Hippocampal formation (tissue), 2 donors: ENCODE results near the gene MYDGF.
"Not testable (repeated sequence)": the region's sequence is repeated elsewhere in the genome, so short reads cannot be mapped to it uniquely, and the experiment has no call there.

Experiments
- DNase-seq, 2 donors: peaks; one replicate each; lab custom pipeline; 2025; lab: John Stamatoyannopoulos, UW

Gene MYDGF

DNA sequence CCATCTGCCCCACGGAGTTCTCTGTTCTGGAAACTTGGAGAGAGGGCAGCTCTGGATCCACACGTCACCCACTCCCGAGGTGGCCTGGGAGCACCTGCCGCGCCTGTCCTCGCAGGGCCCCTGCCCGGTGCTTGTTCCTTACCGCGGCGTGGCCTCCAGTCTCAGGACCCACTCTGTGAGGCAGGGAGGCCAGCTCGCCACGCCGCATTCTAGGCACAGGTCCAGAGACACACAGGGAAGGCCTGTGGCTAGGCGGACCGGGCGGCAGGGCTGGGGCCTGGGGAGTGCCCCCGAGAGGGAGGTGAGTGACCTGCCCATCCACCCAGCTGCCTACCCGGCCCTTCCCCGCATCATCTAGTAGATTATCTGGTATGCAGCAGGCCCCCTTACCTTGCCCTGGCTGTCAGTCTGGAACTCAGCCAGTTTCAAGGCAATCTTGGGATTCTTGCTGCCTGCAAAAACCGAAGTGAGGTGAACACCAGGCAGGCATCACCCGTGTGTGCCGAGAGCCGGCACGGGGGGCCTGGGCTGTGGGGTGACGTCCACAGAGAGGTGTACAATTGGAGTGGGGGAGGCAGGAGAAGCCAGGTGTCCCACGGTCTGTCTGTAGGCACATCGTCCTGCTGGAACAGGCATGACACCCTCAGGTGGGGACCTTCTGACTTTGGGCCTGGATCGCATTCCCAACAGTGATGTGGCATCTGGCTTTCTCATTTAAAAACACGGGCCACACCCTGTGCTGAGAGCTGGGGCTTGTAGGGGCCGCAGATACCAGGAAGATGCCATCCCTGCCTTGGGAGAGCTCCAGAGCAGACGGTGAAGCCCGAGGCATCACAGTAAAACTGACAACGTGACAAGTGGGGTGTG, 29.9 kb upstream of the MYDGF start:
- DNase-seq, result no peak

DNA sequence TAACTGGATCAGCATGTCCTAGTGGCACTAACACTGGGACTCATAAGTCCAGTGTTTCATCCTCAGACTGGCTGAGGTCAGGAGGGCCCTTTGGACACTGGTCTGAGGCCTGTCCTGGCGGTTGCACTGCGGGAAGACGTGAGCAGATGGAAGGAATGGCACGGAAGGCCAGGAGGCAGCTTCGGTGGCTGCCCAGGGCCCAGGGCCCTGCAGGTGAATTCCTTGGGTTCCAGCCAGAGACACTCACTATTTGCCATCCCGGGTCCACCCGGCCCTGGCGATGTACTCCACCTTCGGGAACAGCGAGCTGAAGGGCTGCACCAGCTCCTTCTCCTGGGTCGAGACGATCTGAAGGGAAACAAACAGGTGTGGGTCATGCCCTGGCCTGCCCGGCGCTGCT, 27.2 kb upstream of the MYDGF start:
- DNase-seq, result no peak

DNA sequence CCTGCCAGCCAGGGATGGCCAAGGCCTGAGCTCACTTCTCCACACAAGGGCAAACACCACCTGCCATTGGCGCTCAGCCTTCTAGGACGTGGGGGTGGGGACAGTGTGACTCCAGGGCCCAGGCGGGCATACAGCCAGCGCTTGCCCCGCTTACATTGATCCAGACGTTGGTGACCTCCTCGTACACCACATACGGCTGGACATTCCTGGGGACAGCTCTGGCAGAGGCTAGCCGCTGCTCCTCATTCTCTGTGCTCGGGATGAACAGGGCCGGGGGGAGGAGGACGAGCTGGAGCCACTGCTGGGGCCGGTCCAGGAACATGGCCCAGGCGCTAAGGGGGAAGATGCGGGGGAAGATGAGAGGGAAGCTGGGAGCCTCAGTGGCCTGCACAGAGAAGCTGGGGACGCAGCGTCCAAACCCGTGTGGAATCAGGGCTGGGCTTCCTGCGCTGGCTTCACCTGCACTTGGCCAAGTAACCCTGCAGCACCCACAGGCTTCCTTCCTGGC, 25.1 kb upstream of the MYDGF start:
- DNase-seq, result peak in 1 of 2 donors; percentile 21

DNA sequence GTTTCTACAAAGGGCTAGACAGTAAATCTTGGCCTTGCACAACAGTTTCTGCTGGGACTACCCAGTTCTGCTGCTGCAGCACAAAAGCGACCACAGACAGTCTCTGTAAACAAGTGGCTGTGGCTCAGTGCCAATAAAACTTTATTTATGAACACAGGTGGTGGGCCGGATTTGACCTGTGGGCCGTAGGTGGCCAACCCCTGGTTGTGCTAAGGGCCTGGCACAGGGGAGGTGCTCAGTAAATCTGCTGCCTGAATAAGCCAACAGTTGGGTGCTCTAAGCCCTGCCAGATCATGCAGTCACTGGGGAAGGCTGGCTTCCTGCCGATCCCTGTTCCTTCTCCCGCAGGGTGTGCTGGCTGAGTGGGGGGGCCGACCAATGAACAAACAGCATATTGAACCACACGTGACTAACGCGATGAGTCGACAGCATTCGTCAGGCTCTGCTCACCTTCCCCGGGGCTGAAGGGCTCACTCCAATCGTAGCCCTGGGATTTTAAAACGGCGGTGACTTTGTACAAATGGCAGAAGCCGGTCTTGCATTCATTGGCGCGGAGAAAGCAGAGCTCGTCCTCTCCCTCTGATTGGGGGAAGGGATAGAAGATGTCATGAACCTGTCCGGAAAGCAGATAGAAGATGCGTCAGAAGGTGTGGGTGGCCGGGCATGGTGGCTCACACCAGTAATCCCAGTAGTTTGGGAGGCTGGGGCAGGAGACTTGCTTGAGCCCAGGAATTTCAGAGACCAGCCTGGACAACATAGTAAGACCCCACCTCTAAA, 24.3 kb upstream of the MYDGF start:
- DNase-seq, result peak; percentile 36 to 77

DNA sequence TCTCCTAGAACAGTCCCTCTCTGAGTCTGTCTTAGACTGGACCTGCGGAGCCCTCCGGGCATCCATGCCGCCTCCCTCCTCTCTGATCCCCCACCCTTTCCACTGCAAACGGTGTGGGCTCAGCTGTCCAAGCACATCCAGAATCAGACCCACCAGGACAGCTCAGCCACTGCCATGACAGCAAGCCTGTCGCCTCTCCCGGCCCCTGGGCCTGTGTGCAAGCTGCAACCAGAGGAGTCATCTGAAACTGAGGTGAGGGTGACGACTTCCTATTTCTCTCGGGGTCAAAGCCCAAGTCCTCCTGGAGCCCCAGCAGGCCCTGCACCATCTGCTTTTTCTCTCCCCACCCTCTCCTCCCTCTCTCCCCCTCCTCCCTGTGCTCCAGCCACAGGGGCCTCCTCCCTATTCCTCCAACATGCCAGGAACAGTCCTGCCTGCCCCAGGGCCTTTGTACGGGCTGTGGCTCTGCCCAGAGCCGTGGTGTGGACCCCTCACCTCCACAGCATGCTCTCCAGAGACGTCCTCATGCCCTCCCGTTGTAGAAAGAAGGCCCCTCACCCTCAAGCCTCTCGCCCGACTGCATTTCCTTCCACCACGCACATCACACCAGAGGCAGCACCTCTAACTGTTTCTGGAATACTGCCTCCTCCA, 23.5 kb upstream of the MYDGF start:
- DNase-seq, result no peak

DNA sequence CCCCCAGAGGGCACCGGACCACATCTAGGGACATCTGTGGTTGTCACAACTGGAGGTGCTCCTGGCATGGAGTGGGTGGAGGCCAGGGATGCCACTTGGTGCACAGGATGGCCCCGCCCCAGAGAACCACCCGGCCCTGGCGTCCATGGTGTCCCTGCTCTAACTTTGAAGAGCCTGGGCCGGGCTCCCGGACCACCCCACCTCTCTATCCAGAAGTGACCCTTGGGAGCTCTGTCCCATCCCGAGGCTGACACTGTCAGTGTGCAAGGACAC, 22.9 kb upstream of the MYDGF start:
- no peak for DNase-seq

DNA sequence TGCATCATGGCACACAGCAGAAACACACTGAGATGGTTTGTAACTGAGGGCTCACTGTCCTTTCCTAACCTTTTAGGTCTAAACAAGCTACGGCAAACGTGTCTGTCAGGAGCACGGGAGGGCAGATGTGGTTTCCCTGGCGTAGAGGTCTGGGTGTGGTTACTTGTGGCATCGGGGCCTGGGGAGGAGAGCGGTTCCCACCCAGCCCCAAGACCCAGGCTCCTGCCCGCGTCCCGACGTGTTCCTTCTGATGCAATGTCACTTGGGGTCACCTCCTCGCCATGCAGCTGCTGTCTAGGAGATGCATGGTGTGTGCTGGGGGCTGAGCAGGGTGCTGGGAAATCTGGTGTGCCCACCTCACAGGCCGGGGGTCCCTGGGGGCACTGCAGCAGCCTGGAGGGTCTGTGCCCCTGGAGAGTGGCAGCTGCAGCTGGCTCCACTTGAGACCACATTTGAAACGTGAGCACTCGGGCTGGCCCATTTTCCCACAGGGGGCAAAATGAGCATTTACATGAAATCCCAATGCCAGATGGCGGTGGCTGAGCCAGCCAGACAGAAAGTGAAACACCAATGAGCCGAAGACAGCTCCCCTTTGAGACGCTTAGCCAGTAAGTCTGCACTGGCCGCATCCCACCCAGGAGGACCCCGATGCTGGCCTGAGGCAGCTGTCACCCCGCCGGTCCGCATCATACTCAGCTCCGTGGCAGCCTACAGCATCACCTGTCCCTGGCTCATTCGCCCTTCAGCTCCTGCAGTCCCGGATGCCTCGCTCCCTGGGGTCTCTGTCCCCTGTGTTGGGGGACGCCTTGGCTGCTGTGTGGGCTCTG, 22.3 kb upstream of the MYDGF start:
- no peak for DNase-seq

DNA sequence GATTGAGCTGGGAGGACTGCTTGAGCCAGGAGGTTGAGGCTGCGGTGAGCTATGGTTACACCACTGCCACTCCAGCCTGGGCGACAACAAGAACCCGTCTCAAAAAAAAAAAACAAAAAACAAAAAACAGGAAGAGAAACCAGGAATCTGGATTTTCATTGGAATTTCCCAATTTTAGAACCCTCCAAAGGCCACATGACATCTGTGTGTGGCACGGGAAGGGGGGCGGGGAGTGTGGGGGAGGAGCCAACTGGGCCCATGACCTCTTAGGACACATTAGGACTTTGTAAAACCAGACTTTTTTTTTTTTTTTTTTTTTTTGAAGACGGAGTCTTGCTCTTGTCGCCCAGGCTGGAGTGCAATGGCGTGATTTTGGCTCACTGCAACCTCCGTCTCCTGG, 21.2 kb upstream of the MYDGF start:
- DNase-seq, result no peak

DNA sequence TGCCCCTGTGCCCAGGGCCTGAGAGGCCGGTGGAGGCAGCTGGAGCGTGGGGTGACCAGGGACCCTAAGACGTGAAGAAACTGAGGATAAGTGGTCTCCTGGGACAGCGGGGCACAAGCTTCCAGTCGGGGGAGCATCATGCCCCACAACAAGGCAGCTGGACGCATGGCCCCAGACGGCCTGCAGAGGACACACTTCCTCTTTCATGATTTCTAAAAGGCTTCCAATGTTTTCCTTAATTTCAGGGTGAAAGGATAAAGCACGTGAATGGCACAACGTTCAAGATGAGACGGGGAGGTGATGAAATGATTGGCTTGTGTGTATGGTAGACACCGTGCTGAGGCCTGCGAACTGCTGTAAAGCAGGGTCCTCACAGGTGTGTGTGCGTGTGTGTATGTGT, 20.2 kb upstream of the MYDGF start:
- no peak for DNase-seq

DNA sequence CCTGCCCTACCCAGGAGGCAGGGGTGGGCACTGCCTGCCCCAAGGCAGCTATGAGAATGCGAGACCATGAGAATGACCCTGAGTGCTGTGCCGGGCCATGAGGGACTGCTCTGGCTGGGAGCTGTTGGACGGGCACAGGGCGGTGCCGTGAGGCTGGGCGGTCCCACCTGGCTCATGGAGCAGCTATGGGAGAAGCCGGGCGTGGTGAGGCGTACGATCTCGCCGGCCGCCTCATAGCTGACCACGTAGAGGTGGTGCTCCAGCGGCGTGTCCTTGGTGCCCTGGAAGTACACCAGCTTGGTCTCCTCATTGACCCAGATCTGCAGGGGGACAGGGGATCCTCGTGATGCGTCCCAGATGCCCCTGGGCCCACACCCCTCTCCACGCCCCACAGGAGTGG, 19.3 kb upstream of the MYDGF start:
- DNase-seq, result no peak

DNA sequence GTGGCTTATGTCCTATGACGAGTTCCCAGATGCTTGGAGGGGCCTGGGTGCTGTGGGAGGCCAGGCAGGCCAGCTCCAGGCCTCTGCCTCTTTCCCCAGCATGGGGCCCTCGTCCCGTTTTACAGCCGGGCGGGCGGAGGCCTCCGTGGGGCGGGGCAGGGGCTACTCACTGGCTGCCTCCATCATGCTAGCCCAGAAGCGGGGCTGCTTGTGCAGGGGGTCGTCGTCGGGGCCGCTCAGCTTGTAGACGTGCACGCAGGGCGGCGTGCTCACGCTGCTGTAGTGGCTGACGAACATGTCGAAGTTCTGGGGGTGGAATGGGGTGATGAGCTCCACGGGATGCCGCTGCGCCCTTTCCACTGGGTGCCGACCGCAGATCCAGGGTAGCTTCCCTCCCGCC, 18.4 kb upstream of the MYDGF start:
- DNase-seq, result no peak

DNA sequence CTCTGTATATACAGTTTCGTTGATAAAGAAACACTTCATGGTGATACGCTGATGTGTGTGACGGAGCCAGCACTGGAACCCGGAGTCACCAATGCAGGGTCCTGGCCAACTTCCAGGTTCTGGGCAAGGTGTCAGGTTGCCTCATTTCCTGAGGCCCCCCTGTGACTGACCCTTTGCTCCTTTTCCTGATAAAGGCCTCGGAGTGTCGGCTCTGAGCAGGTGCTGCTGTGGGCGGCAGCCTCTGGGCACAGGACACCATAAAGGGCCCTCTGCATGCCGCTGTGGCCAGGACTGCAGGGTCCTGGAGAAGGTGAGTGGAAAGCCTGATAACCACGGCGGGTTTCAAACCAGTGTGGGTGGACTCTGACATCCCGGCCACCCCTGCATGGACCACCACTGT, 17.3 kb upstream of the MYDGF start:
- DNase-seq, result no peak

DNA sequence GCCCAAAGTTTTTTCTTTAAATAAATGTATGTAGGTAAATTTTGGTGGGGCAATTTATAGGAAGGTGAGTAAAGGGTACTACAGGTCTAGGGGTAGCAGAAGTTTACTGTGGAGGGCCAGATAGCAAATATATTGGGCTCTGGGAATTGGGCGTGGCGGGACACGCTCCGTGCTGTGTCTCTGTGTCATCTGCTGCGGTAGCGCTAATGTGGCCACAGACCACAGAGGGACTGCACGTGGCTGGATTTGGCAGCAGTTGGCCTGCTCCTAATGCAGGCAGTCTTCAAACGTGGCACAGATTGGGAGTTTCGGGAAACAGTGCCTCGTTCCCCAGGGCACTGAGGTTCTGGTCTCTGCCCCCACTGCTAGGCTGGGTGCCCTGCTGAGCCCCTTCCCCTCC, 16.6 kb upstream of the MYDGF start:
- DNase-seq, result no peak

DNA sequence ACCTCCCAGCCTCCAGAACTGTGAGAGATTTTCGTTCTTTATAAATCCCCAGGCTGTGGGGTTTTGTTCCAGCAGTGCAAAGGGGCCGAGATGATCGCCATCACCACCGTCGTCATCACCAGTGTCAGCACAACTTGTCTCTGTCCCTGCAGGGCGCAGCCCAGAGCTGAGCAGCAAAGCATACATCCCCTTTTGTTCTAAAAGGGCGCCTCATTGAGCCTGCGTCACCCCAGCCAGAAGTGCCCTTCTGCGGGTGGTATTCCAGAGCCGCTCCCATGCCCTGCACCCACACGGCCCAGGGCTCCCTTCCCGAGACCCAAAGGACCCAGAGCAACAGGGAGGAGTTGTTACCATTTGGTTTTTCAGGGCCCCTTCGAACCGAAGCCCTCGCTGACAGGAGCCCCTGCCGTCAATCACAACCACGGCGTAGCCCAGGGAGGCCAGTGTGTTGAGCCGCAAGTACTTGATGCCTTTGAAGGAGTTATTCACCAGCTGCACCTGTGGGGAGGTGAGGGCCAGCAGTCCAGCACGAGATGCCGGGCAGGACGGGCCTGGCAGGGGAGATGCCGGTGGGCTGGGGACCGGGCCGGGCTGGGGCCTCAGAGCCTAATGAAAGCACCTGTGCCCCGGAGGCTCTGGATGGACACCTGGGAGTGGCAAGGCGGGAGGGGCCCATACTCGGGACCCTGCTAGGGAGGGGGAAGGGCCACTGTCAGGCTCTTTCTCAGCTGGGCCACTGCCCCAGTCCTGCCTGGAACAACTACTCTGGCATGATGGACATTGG, 14.4 kb upstream of the MYDGF start:
- peak in 1 of 2 donors; percentile 10 for DNase-seq

DNA sequence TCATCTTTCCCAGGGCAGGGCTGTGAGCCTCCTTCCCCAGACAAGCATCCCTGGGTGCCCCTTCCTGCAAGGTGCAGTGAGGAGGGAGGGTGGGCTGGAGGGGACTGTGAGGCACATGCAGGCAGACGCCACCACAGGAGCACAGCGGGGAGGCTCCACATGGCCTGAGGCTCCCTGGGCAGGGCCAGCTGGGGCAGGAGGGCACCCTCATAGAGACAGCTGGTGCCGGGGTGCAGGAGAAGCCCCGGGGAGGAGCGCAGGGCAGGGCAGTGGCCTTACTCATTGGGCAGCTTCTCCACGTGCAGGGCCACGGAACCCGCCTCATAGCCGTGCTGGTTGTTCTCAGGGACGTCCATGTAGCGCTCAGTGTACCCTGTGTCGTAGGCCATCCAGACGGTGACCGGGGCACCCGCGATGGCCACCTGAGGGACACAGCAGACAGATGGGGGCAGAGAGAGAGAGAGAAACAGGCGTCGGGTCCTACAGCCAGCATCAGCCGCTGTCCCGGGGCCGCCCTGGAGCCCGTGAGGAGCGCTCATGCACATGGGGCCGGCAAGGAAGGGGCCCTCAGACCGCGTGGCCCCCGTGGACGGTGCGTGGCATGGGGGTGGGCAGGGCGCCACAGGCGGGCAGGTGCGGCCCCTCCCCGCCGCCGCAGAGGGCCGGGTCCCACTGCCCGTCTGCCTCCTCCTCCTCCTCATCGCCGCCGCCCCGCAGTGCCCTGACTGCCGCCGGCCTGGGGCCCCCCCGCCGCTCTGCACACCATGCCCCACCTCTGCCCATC, 12.5 kb upstream of the MYDGF start:
- no peak for DNase-seq

DNA sequence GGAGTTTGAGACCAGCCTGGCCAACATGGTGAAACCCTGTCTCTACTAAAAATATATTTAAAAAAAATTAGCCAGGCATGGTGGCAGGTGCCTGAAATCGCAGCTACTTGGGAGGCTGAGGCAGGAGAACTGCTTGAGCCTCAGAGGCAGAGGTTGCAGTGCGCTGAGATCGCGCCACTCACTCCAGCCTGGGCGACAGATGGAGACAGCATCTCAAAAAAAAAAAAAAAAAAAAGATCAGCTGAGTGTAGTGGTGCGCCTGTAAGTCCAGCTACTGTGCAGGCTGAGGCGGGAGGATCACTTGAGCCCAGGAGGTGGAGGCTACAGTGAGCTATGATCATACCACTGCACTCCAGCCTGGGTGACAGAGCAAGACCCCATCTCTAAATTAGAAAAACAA, 9.9 kb upstream of the MYDGF start:
- not testable (repeated sequence) for DNase-seq

DNA sequence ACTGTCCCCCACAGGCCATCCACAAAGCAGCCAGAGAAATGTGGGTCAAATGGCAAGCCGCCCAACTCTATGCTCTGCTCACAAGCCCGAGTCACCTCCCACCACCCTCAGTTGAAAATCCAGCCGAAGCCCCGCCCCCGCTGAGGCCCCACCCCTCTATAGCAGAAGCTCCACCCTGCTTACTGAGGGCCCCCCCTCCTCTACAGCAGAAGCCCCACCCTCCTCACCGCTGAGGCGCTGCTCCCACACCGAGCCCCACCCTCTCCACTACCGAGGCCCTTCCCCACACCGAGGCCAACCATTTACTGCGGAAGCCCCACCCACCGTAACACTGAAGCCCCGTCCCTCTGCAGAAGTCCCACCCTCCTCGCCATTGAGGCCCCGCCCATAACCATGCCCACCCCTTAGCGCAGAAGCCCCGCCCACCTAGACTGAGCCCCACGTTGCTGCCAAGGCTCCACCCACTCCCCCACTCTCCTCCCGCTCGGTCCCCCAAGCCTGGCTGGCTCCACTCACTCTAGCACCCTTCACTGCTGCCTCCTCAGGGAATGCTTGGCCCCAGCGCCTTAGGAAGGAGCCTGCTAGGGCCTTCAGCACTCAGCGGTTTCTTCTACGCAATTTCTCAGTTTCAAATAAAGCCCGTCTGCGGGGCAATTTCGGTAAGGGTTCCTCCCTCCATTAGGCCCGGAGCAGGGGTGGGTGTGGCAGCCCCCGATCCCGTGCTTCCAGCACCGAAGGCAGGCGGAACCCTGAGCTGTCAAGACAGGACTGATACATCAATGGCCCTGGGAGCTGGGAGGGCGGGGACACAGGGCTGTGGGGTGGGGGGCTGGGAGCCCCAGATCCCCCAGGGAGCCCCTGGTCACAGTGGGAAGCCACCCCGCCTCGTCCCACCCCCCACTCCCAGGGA, 9.0 kb upstream of the MYDGF start:
- no peak for DNase-seq

DNA sequence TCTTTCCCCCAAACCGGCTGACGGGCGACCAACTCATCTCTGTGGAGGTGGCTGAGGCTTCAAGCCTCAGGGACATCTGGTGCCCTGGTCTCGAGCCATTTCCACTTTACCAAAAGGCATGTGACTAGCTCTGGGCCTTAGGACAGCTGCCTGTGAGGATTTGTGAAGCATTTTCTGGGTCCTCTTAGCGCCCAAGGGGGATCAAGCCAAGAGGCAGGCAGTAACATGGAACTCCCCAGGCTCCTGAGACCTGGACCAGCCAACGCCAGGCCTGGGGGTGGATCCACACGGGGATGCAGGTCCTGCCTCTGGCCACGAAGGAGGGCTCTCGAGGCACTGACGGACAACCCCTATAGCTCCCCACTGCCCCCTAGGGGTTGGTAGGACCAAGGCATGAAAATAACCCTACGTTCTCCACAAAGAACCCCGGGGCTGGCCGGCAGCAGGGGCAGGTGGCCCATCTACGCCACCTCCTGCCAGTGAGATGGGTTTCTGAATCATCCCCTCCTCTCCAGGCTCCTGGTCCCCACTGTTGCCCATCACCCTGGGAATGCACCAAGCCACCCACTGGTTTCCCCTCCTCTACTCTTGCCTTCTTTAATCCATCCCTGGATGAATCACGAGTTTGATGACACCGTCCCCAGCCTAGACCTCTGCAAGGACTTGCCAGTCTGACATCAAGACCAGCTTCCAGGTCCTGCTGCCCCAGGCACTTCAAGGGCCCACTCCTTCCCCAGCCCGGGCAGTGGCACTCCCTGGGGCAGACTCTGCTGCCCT, 7.0 kb upstream of the MYDGF start:
- peak in 1 of 2 donors; percentile 6 for DNase-seq
